Measurements from ENCODE around the gene NDOR1. TPM values are rescaled to one million over a fixed set of nuclear protein-coding genes. Genes with fewer than 3 reads are reported as not detected.

NDOR1 gene
- total RNA-seq, 6 experiments from 2014 or later: 13.1 to 17.3 (median 16.6) TPM

DNA sequence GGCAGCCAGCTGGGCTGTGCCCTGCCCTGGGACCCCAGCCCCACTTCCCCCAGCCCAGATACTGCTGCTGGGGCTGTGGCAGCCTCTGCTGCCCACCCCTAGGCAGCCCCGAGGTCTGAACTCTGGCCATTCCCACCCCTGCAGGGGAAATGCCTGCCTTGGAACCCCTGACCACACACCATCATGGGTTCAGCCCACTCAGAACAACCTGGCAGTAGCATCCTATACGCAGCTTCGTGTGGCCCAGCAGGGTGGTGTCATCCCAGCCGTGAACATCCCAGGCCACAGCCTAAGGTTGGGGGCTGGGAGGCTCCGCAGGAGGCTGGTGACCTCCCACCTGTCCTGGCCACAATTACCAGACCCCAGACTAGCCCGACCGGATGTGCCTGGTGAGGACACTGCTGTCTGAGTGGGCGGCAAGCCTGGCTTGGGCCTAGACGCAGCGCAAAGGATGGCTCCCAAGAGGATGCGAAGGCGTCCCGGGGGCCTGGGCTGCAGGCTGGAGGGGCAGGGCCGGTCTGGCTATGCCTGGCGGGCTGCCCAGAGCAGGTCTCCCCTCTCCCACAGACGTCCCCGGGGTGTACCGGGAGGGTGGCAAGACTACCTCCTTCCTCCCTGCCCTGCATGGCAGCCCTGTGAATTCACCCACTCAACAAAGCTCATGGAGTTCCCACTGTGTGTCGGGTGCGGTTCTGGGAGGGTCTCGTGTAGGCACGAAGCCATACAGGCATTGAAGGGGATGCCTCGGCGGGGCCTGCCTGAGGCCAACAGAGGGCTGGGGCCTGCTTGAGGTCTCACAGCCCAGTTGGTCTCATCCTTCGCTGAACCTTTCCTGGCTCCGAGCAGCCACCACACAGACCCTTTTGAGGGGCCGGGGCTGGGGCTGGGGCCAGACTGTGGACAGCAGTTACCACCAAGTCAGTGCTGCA lies 23.7 kb downstream of the NDOR1 start:
- TF ChIP-seq, protein P1, sequence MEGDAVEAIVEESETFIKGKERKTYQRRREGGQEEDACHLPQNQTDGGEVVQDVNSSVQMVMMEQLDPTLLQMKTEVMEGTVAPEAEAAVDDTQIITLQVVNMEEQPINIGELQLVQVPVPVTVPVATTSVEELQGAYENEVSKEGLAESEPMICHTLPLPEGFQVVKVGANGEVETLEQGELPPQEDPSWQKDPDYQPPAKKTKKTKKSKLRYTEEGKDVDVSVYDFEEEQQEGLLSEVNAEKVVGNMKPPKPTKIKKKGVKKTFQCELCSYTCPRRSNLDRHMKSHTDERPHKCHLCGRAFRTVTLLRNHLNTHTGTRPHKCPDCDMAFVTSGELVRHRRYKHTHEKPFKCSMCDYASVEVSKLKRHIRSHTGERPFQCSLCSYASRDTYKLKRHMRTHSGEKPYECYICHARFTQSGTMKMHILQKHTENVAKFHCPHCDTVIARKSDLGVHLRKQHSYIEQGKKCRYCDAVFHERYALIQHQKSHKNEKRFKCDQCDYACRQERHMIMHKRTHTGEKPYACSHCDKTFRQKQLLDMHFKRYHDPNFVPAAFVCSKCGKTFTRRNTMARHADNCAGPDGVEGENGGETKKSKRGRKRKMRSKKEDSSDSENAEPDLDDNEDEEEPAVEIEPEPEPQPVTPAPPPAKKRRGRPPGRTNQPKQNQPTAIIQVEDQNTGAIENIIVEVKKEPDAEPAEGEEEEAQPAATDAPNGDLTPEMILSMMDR (IDR thresholded peaks at IDR 0.05): no peak
- Mint-ChIP-seq H3K9me3 (no peaks in the 10 kb centered on the region), H3K27ac (no peak overlapping the region), H3K27me3 (ENCODE audit: insufficient read depth) (no peaks in the 10 kb centered on the region), H3K4me3 (no peak overlapping the region), H3K4me1 (ENCODE audit: low read depth) (peaks cover 7% of the 10 kb centered on the region), H3K36me3 (ENCODE audit: low read depth) (no peaks in the 10 kb centered on the region)
- DNase-seq: no peak

DNA sequence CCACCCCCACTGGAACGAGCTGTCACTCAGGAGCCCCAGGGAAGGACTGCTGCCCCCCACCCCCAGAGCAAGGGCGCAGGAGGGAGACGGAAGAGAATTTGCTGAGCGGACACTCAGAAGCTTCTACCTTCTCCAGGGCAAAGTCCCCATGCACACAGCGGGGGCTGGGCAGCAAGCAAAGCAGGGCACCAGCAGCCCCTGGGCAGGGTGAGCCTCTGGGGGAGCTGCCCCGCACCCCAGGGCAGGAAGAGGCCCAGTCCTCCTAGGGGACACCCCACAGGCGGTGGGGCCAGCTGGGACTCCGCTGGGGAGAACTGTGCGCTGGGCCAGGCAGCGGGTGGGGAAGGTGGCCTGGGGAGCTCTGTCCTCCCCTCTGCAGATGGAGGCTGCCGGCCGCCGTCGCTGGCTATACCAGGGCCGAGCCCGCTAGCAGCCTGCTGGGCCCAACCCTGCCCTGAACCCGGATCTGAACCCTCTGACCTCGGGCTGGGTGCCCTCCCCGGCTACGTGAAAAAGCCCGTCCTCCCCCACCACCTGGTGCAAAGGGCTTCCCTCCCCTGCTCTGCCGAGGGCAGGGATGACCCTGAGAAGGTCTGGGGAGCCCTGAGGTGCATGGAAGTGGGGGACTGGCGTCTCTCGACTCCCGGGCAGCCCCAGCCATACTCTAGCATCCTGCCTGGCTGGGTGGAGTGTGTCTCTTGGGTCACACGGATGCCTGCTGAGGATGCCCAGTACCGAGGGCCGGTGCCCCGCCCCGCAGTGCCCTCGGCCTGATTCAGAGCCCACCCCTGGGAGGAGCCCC lies 24.6 kb downstream of the NDOR1 start:
- H3K4me1 Mint-ChIP-seq (ENCODE audit: low read depth): peaks cover 7% of the 10 kb centered on the region
- TF ChIP-seq, protein P1 (IDR thresholded peaks at IDR 0.05): no peak
- DNase-seq: no peak
- no peaks in the 10 kb centered on the region for H3K36me3 Mint-ChIP-seq (ENCODE audit: low read depth)
- H3K27me3 Mint-ChIP-seq (ENCODE audit: insufficient read depth): no peaks in the 10 kb centered on the region
- no peaks in the 10 kb centered on the region for H3K9me3 Mint-ChIP-seq
- H3K4me3 Mint-ChIP-seq: no peak overlapping the region
- H3K27ac Mint-ChIP-seq: no peak overlapping the region

DNA sequence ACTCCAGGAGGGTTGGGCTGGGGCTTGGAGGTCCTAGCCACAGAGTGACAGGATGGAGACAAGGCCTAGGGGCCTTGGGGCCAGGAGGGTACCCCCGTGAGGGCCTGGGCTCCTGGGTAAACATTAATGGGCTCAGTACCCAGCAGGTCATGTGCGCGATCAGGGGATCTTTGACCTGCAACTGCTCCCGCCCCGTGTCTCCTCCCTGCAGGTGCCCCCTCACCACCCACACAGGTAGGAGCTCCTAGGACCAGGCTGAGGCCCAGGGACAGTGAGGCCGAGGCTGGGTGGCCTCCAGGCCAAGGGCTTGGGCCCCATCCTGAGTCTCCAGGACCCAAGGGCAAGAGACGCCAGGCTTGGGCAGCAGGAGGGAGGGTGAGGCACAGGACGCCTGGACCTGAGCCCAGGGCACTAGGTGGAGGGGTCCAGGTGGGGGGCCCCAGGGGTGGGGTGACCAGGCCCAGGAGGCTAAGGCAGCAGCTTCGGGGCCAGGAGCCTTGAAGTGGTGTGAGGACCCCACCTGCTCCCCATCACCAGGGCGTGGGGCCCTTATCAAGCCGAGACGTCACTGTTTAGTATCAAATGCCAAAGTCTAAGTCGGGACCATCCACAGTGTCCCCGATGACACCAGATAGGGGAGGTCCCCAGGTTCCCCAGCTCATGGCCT lies 25.3 kb downstream of the NDOR1 start, which contains the start of gene SLC34A3:
SLC34A3 (plus strand) TSS at position 197 of the 667 bp plus-strand sequence. CDS start 802 bp downstream, outside the sequence.
- Mint-ChIP-seq H3K36me3 (ENCODE audit: low read depth) (no peaks in the 10 kb centered on the region), H3K9me3 (no peaks in the 10 kb centered on the region), H3K4me1 (ENCODE audit: low read depth) (peaks cover 7% of the 10 kb centered on the region), H3K27me3 (ENCODE audit: insufficient read depth) (no peaks in the 10 kb centered on the region), H3K4me3 (no peak within 1 kb of the TSS), H3K27ac (no peak within 1 kb of the TSS)
- TF ChIP-seq, protein P1 (IDR thresholded peaks at IDR 0.05): no peak
- no peak for DNase-seq

DNA sequence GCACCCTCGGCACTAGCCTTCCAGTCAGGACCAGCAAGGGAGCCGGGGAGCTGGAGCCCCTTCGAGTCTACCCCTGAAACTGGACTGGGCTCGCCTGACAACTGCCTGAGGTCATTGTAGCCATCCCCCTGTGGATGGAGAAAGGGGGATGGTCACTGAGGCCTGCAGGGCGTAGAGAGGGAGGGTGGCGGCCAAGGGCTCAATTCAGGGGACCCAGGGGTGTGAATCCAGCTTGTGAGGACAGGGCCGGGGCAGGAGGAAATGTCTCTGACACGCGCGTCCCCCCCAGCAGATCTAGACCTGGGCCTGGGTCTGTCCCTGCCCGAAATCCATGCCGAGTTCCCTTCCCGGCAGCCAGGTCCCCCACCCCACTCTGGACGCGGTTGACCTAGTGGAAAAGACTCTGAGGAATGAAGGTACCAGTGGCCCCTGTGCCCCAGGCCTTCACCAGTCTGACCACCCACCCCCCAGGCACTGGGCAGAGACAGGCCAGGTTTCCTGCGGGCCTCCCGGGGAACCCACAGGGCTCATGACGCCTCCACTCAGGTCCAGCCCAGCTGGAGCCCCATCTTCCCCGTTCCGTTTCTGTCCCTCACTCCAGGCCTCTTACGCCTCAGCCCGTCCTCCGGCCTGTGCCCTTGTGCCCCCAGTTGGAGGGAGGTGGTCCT lies 26.0 kb downstream of the NDOR1 start:
- Mint-ChIP-seq H3K9me3 (no peaks in the 10 kb centered on the region), H3K4me1 (ENCODE audit: low read depth) (peaks cover 7% of the 10 kb centered on the region), H3K4me3 (no peak overlapping the region), H3K36me3 (ENCODE audit: low read depth) (no peaks in the 10 kb centered on the region), H3K27ac (no peak overlapping the region), H3K27me3 (ENCODE audit: insufficient read depth) (no peaks in the 10 kb centered on the region)
- no peak for DNase-seq
- TF ChIP-seq, protein P1 (IDR thresholded peaks at IDR 0.05): no peak

DNA sequence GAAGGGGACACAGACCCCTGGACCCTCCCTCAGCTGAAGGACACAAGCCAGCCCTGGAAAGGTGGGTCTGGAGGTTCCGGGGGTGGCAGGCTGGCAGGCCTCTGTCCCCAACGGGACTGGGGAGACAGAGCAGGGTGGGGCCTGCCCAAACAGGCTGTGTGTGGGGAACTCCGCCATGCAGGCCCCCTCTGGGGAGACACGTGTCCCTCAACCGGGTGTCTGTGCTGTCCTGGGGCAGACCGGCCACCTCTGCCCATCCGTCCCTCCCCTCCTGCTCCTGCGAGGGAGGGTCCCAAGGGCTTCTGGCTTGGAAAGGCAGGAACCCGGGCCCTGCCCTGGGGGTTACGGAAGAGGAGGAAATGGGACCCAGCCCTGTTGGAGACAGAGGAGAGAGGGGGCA lies 26.6 kb downstream of the NDOR1 start:
- H3K9me3 Mint-ChIP-seq: no peaks in the 10 kb centered on the region
- H3K4me3 Mint-ChIP-seq: no peak overlapping the region
- no peaks in the 10 kb centered on the region for H3K36me3 Mint-ChIP-seq (ENCODE audit: low read depth)
- TF ChIP-seq, protein P1 (IDR thresholded peaks at IDR 0.05): no peak
- peaks cover 7% of the 10 kb centered on the region for H3K4me1 Mint-ChIP-seq (ENCODE audit: low read depth)
- no peak for DNase-seq
- no peaks in the 10 kb centered on the region for H3K27me3 Mint-ChIP-seq (ENCODE audit: insufficient read depth)
- H3K27ac Mint-ChIP-seq: no peak overlapping the region
